Fibroblast of villous mesenchyme (primary cell): ENCODE measurements around the gene SULT1A1. TPM values are rescaled to one million over a fixed set of nuclear protein-coding genes. Genes with fewer than 3 reads are reported as not detected.
A peak's percentile ranks its signal among the peaks of the same experiment; 100 is the strongest.

Experiments used
- DNase-seq: peaks from one replicate; pipeline ENCODE4 v3.0.0-alpha.2; 2010; ENCODE audit warnings: low read depth
- H3K4me3 ChIP-seq: 2 replicates; pipeline ENCODE4 v1.5.1; 2011; ENCODE audit warnings: low read depth, mild to moderate bottlenecking, low read length
- total RNA-seq: library from RNA; depleted of rRNA; stranded (reverse); fragments of >200 nt; gene quantifications from 2 replicates; pipeline ENCODE4 v1.2.3, GENCODE V29; 2012
- TF ChIP-seq, protein P1 (sequence below): IDR thresholded peaks from 2 replicates; pipeline ENCODE4 v1.5.1; 2012; ENCODE audit warnings: low read depth, mild to moderate bottlenecking, low read length; ENCODE audit not compliant: insufficient read depth

Gene SULT1A1
- total RNA-seq, 1 donor: under 0.01 TPM

DNA sequence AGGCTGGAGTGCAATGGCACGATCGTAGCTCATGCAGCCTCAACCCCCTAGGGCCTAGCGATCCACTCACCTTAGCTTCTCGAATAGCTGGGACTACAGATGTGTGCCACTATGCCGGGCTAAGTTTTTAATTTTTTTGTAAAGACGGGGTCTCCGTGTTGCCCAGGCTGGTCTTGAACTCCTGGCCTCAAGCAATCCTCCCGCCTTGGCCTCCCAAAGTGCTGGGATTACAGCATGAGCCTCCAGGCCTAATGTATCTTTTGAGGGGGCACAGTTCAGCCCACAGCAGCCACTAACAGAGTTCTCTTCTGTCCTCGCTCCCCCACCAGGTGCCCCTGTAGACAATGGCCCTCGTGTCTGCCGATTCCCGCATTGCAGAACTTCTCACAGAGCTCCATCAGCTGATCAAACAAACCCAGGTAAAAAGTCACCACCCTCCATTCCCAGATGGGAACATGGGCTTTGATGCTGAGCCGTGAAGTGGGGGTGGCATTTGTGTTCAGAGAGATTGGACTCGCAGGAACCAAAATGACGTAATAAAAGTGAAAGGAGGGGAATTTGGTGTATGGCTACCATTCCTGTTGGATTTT is 29.0 kb downstream of the SULT1A1 start:
- TF ChIP-seq, protein P1, sequence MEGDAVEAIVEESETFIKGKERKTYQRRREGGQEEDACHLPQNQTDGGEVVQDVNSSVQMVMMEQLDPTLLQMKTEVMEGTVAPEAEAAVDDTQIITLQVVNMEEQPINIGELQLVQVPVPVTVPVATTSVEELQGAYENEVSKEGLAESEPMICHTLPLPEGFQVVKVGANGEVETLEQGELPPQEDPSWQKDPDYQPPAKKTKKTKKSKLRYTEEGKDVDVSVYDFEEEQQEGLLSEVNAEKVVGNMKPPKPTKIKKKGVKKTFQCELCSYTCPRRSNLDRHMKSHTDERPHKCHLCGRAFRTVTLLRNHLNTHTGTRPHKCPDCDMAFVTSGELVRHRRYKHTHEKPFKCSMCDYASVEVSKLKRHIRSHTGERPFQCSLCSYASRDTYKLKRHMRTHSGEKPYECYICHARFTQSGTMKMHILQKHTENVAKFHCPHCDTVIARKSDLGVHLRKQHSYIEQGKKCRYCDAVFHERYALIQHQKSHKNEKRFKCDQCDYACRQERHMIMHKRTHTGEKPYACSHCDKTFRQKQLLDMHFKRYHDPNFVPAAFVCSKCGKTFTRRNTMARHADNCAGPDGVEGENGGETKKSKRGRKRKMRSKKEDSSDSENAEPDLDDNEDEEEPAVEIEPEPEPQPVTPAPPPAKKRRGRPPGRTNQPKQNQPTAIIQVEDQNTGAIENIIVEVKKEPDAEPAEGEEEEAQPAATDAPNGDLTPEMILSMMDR: no peak
- H3K4me3 ChIP-seq: no peak overlapping the region
- no peak for DNase-seq

DNA sequence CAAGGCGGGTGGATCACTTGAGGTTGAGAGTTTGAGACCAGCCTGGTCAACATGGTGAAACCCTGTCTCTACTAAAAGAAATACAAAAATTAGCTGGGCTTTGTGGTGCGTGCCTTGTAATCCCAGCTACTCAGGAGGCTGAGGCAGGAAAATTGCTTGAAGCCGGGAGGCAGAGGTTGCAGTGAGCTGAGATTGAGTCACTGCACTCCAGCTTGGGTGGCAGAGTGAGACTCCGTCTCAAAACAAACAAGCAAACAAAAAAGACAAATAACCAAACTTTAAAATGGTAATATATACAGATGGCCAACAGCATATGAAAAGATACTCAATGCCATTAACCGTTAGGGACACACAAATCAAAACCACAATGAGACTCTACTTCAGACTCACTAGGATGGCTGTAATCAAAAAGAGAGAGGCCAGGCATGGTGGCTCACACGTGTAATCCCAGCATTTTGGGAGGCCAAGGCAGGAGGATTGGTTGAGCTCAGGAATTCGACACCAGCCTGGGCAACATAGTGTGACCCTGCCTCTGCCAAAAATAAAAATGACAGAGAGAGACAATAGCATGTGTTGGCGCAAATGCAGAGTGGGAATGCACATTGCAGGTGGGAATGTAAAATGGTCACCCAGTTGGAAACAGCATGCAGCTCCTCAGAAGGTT is 34.3 kb downstream of the SULT1A1 start:
- TF ChIP-seq, protein P1: no peak
- no peak for DNase-seq
- no peak overlapping the region for H3K4me3 ChIP-seq

DNA sequence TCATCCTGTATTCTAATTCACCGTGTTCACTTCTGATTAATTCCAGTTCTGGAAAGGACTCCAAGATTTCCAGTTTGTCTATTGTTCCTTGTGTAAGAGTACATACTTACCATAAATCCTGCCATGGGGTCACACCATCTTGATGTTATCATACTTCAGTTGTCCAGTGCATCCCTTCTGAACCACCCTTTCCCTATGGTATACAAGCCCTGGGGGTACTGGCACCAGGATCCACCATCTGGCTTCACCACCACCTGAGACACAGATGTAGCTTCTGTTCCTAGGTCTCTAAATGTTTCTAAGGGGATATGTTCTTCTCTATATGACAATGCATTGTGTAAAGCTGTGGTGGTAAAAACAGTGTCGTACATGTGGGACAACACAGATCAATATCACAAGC is 34.9 kb downstream of the SULT1A1 start:
- TF ChIP-seq, protein P1: no peak
- no peak for DNase-seq
- no peak overlapping the region for H3K4me3 ChIP-seq

DNA sequence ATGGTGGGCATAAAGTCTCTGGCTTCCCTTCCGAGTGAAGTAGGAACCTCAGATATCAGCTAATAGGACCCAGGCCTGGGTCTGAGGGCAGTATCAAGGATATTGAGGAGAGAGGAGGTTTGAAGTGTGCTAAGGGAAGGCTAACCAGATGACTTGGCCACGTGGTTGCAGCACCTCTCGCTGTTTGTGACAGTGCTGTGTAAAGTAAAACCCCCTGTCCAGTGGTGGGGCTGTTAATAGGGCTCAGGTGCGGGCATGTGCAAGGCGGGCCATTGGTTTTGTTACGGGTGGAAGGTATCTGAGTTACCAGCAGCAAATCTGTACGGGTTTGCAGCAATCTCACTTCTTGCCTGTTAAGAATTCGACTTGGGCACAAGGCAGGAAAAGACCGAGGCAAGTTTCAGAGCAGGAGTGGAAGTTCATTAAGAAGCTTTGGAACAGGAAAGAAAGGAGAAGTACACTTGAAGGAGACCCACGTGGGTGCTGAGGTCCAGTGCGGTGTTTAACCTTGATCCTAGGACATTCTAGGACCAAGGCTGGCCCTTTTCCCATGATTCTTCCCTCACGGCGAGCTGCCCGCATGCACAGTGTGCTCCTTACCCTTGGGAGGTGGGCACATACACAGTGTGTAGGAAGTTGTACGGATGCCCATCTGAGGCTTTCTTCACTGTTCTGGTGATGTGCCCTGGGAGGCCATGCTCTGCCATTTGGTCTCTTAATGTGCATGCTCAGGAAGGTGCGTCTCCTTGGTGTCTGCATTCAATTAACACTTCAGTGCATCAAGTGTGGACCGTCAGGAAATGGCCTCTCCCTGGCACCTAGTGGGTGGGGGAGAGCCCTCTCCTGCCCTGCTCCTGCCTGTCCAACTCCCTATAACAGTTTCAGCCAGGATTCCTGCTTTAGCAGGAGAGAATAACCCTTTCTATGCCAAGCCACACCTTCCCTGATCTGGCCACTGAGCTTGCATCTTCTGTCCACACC is 35.8 kb downstream of the SULT1A1 start:
- H3K4me3 ChIP-seq: no peak overlapping the region
- TF ChIP-seq, protein P1: no peak
- DNase-seq: no peak

DNA sequence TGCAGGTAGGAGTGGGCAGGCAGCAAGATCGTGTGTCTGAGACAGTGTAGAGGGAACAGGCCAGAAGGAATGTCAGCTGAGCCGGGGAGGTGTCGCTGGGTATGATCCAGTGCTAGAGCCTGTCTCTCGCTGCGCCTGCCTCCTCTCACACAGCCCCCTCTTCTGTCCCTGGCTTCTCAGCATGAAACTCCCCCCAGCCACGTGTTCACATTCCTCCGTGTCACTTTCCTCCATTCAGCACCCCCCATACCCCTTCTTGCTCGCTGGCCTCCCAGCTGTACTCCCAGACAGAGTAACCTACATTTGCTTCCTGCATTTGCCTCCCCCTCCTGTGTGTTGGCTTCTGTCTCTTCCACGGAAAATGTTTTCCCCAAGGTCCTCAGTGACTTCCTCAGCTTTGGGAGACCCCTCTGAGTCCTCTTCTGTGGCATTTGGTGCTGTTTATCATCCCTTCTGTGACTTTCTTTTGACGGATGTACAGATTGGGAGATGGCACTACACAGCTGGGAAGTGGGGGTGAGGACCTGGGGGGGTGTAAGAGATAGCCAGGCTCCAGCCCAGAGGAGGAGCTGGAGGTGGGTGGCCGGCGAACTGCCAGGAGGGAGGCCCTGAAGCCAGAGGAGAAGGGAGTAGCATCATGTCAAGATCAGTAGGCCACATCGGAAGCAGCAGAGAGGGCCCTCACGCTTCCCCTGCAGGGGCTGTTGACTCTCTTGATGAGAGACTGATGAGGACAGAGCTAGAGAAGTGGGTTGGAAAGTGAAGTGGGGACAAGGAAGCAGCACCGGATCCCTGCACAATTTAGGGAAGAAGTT is 36.9 kb downstream of the SULT1A1 start:
- TF ChIP-seq, protein P1: no peak
- no peak overlapping the region for H3K4me3 ChIP-seq
- peak; percentile 30 for DNase-seq

DNA sequence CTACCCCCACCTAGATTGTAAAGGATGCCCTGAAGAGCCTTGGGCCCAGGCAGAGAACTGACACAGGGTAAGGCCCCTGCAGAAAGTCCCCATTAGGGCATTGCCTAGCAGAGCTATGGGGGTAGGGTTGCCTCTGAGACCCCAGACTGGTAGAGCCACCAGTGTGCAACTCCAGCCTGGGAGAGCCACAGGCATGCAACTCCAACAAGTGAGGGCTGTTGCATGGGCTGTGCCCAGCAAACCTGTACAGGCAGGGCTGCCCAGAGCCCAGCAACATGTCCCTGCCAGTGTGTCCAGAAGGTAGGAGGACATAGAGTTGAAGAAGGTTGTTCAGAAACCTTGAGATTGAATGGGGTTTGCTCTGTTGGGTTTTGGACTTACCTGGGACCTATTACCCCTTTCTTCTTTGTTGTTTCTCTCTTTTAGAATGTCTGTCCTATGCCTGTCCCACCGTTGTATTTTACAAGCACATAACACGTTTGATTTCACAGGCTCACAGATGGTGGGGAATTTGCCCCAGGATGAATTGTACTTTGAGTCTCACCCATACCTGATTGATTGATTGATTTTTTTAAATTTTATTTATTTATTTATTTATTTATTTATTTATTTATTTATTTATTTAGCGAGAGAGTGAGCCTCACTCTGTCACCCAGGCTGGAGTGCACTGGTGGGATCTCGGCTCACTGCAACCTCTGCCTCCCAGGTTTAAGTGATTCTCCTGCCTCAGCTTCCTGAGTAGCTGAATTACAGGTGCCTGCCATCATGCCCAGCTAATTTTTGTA is 39.7 kb downstream of the SULT1A1 start:
- H3K4me3 ChIP-seq: no peak overlapping the region
- TF ChIP-seq, protein P1: no peak
- no peak for DNase-seq
